Measurements from ENCODE around the gene STPG3. TPM values are rescaled to one million over a fixed set of nuclear protein-coding genes. Genes with fewer than 3 reads are reported as not detected.

The STPG3 gene
- total RNA-seq, 1 donor from 2014 or later = not detected

GRCh38 chr9:137228506-137228967 is 22.5 kb upstream of the STPG3 start:
- no peaks in the 10 kb centered on the region for H3K36me3 ChIP-seq (ENCODE audit: control insufficient read depth, insufficient read depth, low read length)
- FAIRE-seq = no peak
- no peaks in the 10 kb centered on the region for H3K27me3 ChIP-seq (ENCODE audit: control insufficient read depth, insufficient read depth, low read length)
- no peak overlapping the region for H3K4me3 ChIP-seq (ENCODE audit: low read depth, low read length)
- DNase-seq (ENCODE audit: low read depth) = no peak
- no peak for TF ChIP-seq CTCF (IDR thresholded peaks at IDR 0.05; ENCODE audit: insufficient read depth, low read length, severe bottlenecking)

- no peak overlapping the region for H3K4me3 ChIP-seq (ENCODE audit: low read depth, low read length)
- FAIRE-seq (no peak), DNase-seq (ENCODE audit: low read depth) (no peak)
- H3K27me3 ChIP-seq (ENCODE audit: control insufficient read depth, insufficient read depth, low read length) = peaks cover 2% of the 10 kb centered on the region
- no peaks in the 10 kb centered on the region for H3K36me3 ChIP-seq (ENCODE audit: control insufficient read depth, insufficient read depth, low read length)
- no peak for TF ChIP-seq CTCF (IDR thresholded peaks at IDR 0.05; ENCODE audit: insufficient read depth, low read length, severe bottlenecking)
Observed at GRCh38 chr9:137228968-137229896, 21.9 kb upstream of the STPG3 start.

- FAIRE-seq (no peak), DNase-seq (ENCODE audit: low read depth) (no peak)
- H3K4me3 ChIP-seq (ENCODE audit: low read depth, low read length) = no peak overlapping the region
- no peak for TF ChIP-seq CTCF (IDR thresholded peaks at IDR 0.05; ENCODE audit: insufficient read depth, low read length, severe bottlenecking)
- peaks cover 2% of the 10 kb centered on the region for H3K27me3 ChIP-seq (ENCODE audit: control insufficient read depth, insufficient read depth, low read length)
- H3K36me3 ChIP-seq (ENCODE audit: control insufficient read depth, insufficient read depth, low read length) = no peaks in the 10 kb centered on the region
Observed at GRCh38 chr9:137229903-137230704, 21.0 kb upstream of the STPG3 start.

GRCh38 chr9:137230705-137231371 is 20.2 kb upstream of the STPG3 start, which contains the start of gene SLC34A3:
Gene SLC34A3, plus strand, starts transcription at chr9:137230901. Its CDS starts 802 bp downstream, at chr9:137231703.
- TF ChIP-seq CTCF (IDR thresholded peaks at IDR 0.05; ENCODE audit: insufficient read depth, low read length, severe bottlenecking) = no peak
- Histone ChIP-seq H3K4me3 (ENCODE audit: low read depth, low read length) (no peak within 1 kb of the TSS), H3K36me3 (ENCODE audit: control insufficient read depth, insufficient read depth, low read length) (no peaks in the 10 kb centered on the region), H3K27me3 (ENCODE audit: control insufficient read depth, insufficient read depth, low read length) (peaks cover 2% of the 10 kb centered on the region)
- no peak for FAIRE-seq
- no peak for DNase-seq (ENCODE audit: low read depth)

- no peaks in the 10 kb centered on the region for H3K36me3 ChIP-seq (ENCODE audit: control insufficient read depth, insufficient read depth, low read length)
- no peak for DNase-seq (ENCODE audit: low read depth)
- H3K4me3 ChIP-seq (ENCODE audit: low read depth, low read length) = no peak overlapping the region
- no peak for TF ChIP-seq CTCF (IDR thresholded peaks at IDR 0.05; ENCODE audit: insufficient read depth, low read length, severe bottlenecking)
- no peak for FAIRE-seq
- peaks cover 2% of the 10 kb centered on the region for H3K27me3 ChIP-seq (ENCODE audit: control insufficient read depth, insufficient read depth, low read length)
Observed at GRCh38 chr9:137231372-137232039, 19.6 kb upstream of the STPG3 start.

Data from bronchial epithelial cell (primary cell).